C4-2B (cell line): ENCODE results near the gene KIRREL2.

Experiments
- ZFX ChIP-seq: fragments of 450-650 bp; IDR thresholded peaks from 2 replicates; pipeline ENCODE4 v1.6.1; 2017
- TF ChIP-seq, protein P1 (sequence below): fragments of 450-650 bp; conservative IDR thresholded peaks from 2 replicates; pipeline ENCODE4 v1.5.1; 2017; ENCODE audit warnings: mild to moderate bottlenecking

DNA sequence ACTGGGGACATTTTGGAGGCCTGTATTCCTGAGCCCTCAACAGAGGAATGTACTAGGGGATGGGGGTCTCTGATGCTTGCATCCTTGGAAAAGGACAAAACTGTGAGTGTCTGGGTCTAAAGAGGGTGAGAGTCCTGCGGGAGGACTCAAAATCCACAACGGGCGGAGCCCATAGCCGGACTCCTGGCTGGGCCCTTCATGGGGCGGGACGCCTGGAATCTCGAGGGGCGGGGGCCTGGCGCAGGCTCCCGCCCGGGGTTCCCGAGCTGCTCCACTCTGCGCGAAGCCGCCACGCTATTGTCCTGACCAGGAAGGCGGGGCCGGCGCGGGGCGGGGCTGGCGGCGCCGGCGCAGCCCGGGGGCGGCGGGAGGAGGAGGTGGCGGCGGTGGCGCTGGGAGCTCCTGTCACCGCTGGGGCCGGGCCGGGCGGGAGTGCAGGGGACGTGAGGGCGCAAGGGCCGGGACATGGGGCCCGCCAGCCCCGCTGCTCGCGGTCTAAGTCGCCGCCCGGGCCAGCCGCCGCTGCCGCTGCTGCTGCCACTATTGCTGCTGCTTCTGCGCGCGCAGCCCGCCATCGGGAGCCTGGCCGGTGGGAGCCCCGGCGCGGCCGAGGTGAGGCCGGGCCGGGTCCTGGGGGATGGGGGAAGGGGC lies 11.6 kb downstream of the KIRREL2 start, which contains the start of gene APLP1:
- TF ChIP-seq, protein P1, sequence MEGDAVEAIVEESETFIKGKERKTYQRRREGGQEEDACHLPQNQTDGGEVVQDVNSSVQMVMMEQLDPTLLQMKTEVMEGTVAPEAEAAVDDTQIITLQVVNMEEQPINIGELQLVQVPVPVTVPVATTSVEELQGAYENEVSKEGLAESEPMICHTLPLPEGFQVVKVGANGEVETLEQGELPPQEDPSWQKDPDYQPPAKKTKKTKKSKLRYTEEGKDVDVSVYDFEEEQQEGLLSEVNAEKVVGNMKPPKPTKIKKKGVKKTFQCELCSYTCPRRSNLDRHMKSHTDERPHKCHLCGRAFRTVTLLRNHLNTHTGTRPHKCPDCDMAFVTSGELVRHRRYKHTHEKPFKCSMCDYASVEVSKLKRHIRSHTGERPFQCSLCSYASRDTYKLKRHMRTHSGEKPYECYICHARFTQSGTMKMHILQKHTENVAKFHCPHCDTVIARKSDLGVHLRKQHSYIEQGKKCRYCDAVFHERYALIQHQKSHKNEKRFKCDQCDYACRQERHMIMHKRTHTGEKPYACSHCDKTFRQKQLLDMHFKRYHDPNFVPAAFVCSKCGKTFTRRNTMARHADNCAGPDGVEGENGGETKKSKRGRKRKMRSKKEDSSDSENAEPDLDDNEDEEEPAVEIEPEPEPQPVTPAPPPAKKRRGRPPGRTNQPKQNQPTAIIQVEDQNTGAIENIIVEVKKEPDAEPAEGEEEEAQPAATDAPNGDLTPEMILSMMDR = no peak
- no peak for TF ChIP-seq ZFX
